Measurements from ENCODE around the gene EML4. TPM values are rescaled to one million over a fixed set of nuclear protein-coding genes. Genes with fewer than 3 reads are reported as not detected.

EML4 gene
- total RNA-seq, 1 experiment from 2014 or later: 107 TPM

GRCh38 chr2:42187886-42188285, 18.7 kb downstream of the EML4 start:
- no peak for TF ChIP-seq SIN3A (IDR thresholded peaks at IDR 0.05; ENCODE audit: borderline replicate concordance, insufficient read depth, low read depth, low read length)
- no peak for TF ChIP-seq POLR2AphosphoS5 (IDR thresholded peaks at IDR 0.05; ENCODE audit: low read depth, low read length)
- TF ChIP-seq TCF7L2 (IDR thresholded peaks at IDR 0.05; ENCODE audit: low read depth, low read length): no peak
- TF ChIP-seq, protein P1, sequence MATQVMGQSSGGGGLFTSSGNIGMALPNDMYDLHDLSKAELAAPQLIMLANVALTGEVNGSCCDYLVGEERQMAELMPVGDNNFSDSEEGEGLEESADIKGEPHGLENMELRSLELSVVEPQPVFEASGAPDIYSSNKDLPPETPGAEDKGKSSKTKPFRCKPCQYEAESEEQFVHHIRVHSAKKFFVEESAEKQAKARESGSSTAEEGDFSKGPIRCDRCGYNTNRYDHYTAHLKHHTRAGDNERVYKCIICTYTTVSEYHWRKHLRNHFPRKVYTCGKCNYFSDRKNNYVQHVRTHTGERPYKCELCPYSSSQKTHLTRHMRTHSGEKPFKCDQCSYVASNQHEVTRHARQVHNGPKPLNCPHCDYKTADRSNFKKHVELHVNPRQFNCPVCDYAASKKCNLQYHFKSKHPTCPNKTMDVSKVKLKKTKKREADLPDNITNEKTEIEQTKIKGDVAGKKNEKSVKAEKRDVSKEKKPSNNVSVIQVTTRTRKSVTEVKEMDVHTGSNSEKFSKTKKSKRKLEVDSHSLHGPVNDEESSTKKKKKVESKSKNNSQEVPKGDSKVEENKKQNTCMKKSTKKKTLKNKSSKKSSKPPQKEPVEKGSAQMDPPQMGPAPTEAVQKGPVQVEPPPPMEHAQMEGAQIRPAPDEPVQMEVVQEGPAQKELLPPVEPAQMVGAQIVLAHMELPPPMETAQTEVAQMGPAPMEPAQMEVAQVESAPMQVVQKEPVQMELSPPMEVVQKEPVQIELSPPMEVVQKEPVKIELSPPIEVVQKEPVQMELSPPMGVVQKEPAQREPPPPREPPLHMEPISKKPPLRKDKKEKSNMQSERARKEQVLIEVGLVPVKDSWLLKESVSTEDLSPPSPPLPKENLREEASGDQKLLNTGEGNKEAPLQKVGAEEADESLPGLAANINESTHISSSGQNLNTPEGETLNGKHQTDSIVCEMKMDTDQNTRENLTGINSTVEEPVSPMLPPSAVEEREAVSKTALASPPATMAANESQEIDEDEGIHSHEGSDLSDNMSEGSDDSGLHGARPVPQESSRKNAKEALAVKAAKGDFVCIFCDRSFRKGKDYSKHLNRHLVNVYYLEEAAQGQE (IDR thresholded peaks at IDR 0.05; ENCODE audit: insufficient read depth in 1 of 2, low read depth in 2 of 2, low read length in 1 of 2): no peak
- TF ChIP-seq CTCF (IDR thresholded peaks at IDR 0.05): no peak
- Histone ChIP-seq H3K4me1 (ENCODE audit: control insufficient read depth, insufficient read depth, low read length) (peaks cover 55% of the 10 kb centered on the region), H3K36me3 (ENCODE audit: control insufficient read depth, insufficient read depth, low read length) (no peaks in the 10 kb centered on the region), H3K9me3 (ENCODE audit: control insufficient read depth, insufficient read depth, low read depth, low read length) (no peaks in the 10 kb centered on the region), H3K27ac (ENCODE audit: low read length) (no peak overlapping the region), H3K27me3 (ENCODE audit: control insufficient read depth, insufficient read depth, low read length) (no peaks in the 10 kb centered on the region), H3K4me3 (ENCODE audit: low read depth in 2 of 2, low read length in 2 of 2) (no peak overlapping the region)
- intact Hi-C loops (cut with micrococcal nuclease; ENCODE audit: unreplicated experiment) (no loop called here), in situ Hi-C loops (cut with HindIII; ENCODE audit: low pct_unique_long_range_greater_than_20kb, low sequenced_read_pairs) (no loop called here)
- BruUV-seq (replicated peaks): no TSS peak
- ChIA-PET CTCF (no interaction called here), POLR2A (no interaction called here)
- ATAC-seq (no peak), DNase-seq (ENCODE audit: low read depth, low spot score) (no peak)

GRCh38 chr2:42189235-42189566, 20.0 kb downstream of the EML4 start:
- no peaks in the 10 kb centered on the region for H3K27me3 ChIP-seq (ENCODE audit: control insufficient read depth, insufficient read depth, low read length)
- no peak for DNase-seq (ENCODE audit: low read depth, low spot score)
- no peaks in the 10 kb centered on the region for H3K9me3 ChIP-seq (ENCODE audit: control insufficient read depth, insufficient read depth, low read depth, low read length)
- intact Hi-C loops (cut with micrococcal nuclease; ENCODE audit: unreplicated experiment): no loop called here
- in situ Hi-C loops (cut with HindIII; ENCODE audit: low pct_unique_long_range_greater_than_20kb, low sequenced_read_pairs): no loop called here
- H3K27ac ChIP-seq (ENCODE audit: low read length): no peak overlapping the region
- no peaks in the 10 kb centered on the region for H3K36me3 ChIP-seq (ENCODE audit: control insufficient read depth, insufficient read depth, low read length)
- H3K4me3 ChIP-seq (ENCODE audit: low read depth in 2 of 2, low read length in 2 of 2): no peak overlapping the region
- H3K4me1 ChIP-seq (ENCODE audit: control insufficient read depth, insufficient read depth, low read length): peaks cover 58% of the 10 kb centered on the region
- no peak for ATAC-seq
- ChIA-PET CTCF (interaction anchor here (0.5 kb wide), 1 partner anchor 70 kb away, joined by 3 read pairs; no protein-coding TSS in a partner anchor), POLR2A (interaction anchor here (0.5 to 0.6 kb wide), 2 partner anchors 20 to 297 kb away, joined by 3 to 4 read pairs; no protein-coding TSS in a partner anchor)
- TF ChIP-seq POLR2AphosphoS5 (IDR thresholded peaks at IDR 0.05; ENCODE audit: low read depth, low read length) (no peak), SIN3A (IDR thresholded peaks at IDR 0.05; ENCODE audit: borderline replicate concordance, insufficient read depth, low read depth, low read length) (no peak), TCF7L2 (IDR thresholded peaks at IDR 0.05; ENCODE audit: low read depth, low read length) (no peak), CTCF (IDR thresholded peaks at IDR 0.05) (no peak)
- TF ChIP-seq, protein P1 (IDR thresholded peaks at IDR 0.05; ENCODE audit: insufficient read depth in 1 of 2, low read depth in 2 of 2, low read length in 1 of 2): no peak
- no TSS peak for BruUV-seq (replicated peaks)

Data from Panc1 (cell line).